ENCODE measurements around the gene KCNK3.

The KCNK3 gene

DNA sequence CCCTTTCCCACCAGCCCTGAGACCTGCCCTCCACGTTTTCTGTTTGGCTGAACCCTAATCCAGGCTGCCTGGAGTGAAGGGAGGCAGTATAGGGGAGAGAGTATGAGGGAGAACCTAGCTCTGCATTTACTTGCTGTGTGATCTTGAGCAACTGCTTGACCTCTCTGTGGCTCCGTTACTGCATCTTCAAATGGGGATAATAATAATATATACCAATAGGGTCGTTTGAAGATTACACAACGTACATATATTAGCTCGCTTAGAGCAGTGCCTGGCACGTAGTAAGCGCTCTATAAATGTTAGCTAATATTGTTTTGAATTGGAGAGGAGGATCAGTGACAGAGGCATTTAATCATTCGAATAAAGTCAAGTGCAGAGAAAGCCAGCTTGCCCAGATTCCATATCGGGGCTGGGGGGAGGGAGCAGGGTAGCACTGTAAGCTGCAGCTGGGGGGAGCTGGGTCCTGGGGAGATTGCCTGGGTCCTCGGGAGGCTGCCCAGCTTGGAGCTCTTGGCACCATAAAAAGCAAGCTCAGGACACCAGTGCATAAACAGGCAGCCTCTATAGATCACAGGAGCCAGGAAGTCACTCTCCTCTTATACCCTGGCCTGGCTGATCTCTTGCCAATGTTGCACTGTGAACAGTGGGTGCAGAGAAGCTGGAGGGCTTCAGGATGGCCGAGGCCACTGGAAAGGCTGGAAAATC is 19.1 kb downstream of the KCNK3 start:
- no peak for DNase-seq (ENCODE audit: low read depth in 1 of 2, low spot score in 1 of 2)

- no peak for DNase-seq (ENCODE audit: low read depth in 1 of 2, low spot score in 1 of 2)
These were observed 20.3 kb downstream of the KCNK3 start for GRCh38 chr2:26712486-26713465.

- no peak for DNase-seq (ENCODE audit: low read depth in 1 of 2, low spot score in 1 of 2)
These were observed 23.2 kb downstream of the KCNK3 start for GRCh38 chr2:26715528-26716270.

GRCh38 chr2:26716340-26716739 is 23.8 kb downstream of the KCNK3 start:
- DNase-seq (ENCODE audit: low read depth in 1 of 2, low spot score in 1 of 2): no peak

GRCh38 chr2:26716769-26717168 is 24.2 kb downstream of the KCNK3 start:
- no peak for DNase-seq (ENCODE audit: low read depth in 1 of 2, low spot score in 1 of 2)

GRCh38 chr2:26717362-26717761 is 24.8 kb downstream of the KCNK3 start:
- no peak for DNase-seq (ENCODE audit: low read depth in 1 of 2, low spot score in 1 of 2)

DNA sequence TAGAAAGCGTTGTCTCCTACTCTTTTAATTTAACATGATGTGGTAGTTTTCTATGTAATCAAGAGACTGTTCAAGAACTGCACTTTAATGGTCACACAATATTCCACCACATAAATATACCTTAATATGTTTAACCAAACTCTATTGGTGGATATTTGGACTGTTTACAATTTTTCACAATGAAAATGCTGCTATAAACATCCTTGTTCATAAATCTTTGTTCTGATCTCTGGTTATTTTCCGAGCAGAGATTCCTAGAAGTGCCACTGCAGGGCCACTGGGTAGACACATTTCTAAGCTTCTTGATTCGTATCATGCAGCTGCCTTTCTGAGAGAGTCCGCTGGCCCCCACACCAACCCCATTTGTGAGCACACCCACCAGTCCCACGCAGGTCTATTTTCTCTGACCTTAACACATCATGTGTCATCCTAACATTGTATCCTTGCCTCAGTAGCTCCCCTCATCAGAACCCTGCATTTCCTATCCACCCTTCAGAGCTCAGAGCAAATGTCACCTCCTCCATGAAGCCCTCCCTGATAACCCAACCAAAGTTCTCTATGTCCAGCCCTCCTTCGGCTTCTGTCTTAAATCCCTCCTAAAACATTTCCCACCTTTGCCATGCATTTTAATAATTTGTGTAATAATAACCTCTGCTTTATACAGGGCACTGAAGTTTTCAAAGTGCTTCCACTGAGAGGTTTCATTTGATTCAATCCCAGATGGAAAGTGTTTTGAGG is 26.6 kb downstream of the KCNK3 start:
- no peak for DNase-seq (ENCODE audit: low read depth in 1 of 2, low spot score in 1 of 2)

- no peak for DNase-seq (ENCODE audit: low read depth in 1 of 2, low spot score in 1 of 2)
These were observed 28.0 kb downstream of the KCNK3 start for GRCh38 chr2:26720322-26721114.

DNA sequence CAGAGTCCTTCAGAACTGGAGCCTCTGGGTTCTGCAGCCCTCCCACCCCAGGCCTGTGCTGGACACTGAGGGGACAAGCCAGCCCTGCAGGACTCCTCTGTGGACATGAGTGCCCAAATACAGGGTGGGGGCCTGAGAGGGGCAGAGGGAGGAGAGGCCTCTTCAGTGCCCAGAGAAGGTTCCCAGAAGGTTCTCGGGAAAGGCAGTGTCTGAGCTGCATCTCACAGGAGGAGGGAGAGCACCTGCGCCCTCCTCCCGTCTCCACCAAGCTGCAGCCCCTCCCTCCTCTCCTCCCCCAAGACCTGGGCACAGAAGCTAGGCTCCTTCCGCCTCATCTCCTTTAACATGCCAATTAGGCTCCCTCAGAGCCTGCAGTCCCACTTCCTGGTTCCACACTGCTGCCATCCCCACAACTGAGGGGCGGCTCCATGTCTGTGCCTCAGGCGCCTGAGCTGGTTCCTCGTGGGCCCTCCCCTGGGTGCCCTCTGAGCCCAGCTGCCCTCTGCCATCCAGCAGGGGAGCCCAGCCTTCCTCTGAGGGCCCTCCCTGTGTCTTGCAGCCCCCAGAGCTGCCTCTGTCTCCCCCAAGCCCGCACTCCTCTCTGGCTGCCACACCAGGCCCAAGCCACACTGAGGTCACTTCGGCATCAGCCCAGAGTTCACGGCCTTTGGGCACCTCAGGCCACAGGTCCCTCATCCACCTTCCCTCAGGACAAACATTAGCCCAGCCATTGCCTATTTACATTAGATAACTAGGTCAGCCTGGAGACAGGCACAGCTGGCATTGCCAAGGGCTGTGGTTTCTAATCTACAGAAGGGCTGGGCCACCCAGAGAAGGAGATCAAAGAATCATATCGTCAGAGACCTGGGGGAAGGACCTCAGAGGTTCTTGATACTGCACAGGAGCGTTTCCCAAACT is 28.9 kb downstream of the KCNK3 start:
- DNase-seq (ENCODE audit: low read depth in 1 of 2, low spot score in 1 of 2): no peak

- DNase-seq (ENCODE audit: low read depth in 1 of 2, low spot score in 1 of 2): no peak
These were observed 29.8 kb downstream of the KCNK3 start for GRCh38 chr2:26722328-26722727.

DNA sequence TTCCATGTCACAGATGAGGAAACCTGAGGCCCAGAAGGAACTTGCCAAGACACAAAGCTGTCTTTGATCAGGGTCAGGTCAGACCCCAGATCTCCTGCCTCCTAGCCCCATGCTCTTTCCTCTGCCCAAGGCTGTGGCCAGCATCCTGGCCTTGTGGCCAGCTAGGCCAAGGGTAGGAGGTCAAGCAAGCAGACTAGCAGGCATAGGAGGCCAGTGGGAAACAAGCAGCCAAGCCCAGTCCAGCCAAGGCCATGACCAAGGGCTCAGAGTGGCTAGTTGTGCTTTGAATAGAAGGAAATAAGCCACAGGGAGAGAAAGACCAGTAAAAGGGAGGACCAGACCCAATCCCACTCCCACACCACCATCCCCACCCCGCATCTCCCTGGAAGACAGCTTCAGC is 30.4 kb downstream of the KCNK3 start:
- no peak for DNase-seq (ENCODE audit: low read depth in 1 of 2, low spot score in 1 of 2)

GRCh38 chr2:26723475-26723874 is 31.0 kb downstream of the KCNK3 start:
- DNase-seq (ENCODE audit: low read depth in 1 of 2, low spot score in 1 of 2): no peak

- no peak for DNase-seq (ENCODE audit: low read depth in 1 of 2, low spot score in 1 of 2)
These were observed 31.6 kb downstream of the KCNK3 start for GRCh38 chr2:26723991-26724750.

DNA sequence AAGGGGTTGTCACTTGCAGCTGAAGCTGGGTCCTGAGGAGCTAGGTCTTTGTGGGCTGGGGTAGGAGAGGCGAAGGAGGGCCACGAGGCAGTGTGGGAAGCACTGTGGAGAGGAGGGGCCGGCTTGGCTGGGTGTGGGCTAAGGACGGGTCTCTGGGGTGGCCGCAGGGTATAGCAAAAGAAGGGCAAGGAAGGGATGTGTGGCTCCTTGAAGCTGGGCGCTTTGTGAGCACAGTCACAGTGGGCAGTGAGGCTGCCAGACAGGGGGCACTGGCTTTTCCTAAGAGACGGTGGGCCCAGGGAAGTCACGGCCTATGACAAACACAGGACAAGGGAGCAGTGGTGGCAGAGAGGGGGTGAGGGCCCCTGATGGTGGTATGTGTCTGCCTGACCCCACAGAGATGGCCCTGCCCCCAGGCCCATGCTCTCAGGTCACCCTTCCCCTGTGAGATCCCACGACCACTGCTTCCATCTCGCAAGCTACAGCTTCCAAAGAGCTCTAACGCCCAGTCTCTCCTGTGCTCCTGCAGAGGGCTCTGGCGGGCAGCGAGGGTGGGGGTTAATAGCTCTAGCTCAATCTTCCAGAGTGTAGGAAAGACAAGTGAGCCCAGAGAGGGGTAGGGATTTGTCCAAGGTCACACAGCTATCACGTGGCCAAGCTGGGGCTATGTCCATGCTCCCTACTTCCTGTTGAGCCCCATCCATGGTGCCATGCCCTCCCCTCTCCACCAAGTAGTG is 32.4 kb downstream of the KCNK3 start:
- no peak for DNase-seq (ENCODE audit: low read depth in 1 of 2, low spot score in 1 of 2)

- DNase-seq (ENCODE audit: low read depth in 1 of 2, low spot score in 1 of 2): no peak
These were observed 32.9 kb downstream of the KCNK3 start for GRCh38 chr2:26725521-26725820.

- no peak for DNase-seq (ENCODE audit: low read depth in 1 of 2, low spot score in 1 of 2)
These were observed 33.7 kb downstream of the KCNK3 start for GRCh38 chr2:26726228-26726627.

DNA sequence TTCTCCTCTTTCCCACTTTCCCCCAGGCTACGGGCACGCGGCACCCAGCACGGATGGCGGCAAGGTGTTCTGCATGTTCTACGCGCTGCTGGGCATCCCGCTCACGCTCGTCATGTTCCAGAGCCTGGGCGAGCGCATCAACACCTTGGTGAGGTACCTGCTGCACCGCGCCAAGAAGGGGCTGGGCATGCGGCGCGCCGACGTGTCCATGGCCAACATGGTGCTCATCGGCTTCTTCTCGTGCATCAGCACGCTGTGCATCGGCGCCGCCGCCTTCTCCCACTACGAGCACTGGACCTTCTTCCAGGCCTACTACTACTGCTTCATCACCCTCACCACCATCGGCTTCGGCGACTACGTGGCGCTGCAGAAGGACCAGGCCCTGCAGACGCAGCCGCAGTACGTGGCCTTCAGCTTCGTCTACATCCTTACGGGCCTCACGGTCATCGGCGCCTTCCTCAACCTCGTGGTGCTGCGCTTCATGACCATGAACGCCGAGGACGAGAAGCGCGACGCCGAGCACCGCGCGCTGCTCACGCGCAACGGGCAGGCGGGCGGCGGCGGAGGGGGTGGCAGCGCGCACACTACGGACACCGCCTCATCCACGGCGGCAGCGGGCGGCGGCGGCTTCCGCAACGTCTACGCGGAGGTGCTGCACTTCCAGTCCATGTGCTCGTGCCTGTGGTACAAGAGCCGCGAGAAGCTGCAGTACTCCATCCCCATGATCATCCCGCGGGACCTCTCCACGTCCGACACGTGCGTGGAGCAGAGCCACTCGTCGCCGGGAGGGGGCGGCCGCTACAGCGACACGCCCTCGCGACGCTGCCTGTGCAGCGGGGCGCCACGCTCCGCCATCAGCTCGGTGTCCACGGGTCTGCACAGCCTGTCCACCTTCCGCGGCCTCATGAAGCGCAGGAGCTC is 35.4 kb downstream of the KCNK3 start:
- no peak for DNase-seq (ENCODE audit: low read depth in 1 of 2, low spot score in 1 of 2)
